SK-N-SH (cell line): ENCODE measurements around the gene GUCY1A2. TPM values are rescaled to one million over a fixed set of nuclear protein-coding genes. Genes with fewer than 3 reads are reported as not detected.

ENCODE experiments used
- CTCF ChIA-PET: fragments of 300-600, 350-600 bp; formaldehyde crosslinking; extraction: SDS; loops from one replicate; lab custom pipeline; 2021; lab: Yijun Ruan, JAX
- POLR2A ChIA-PET: fragments of 350-600 bp; sonication (Branson Sonifier 250); formaldehyde crosslinking; extraction: SDS; loops from one replicate; lab custom pipeline; 2020; ENCODE audit warnings: antibody characterized with exemption, inconsistent platforms; lab: Yijun Ruan, JAX
- DNase-seq: peaks from one replicate; pipeline ENCODE4 v3.0.0; 2012
- H2AFZ ChIP-seq: fragments of 200-600 bp; sonication (generic); 2 replicates; pipeline ENCODE4 v1.8.1; 2016; ENCODE audit warnings: antibody characterized with exemption, mild to moderate bottlenecking, low read depth
- H3F3A ChIP-seq: fragments of 200-600 bp; sonication (generic); replicated peaks from 2 replicates; pipeline ENCODE3; 2016; ENCODE audit warnings: antibody characterized with exemption, mild to moderate bottlenecking; ENCODE audit not compliant: insufficient read depth
- H3K27ac ChIP-seq, 2 experiments: fragments of 200-500 bp in 1 of 2; fragments of 200-600 bp in 1 of 2; sonication (Bioruptor generic) in 1 of 2; sonication (generic), shearing (Covaris generic) in 1 of 2; 2 replicates each; pipeline versions ENCODE4 v1.5.1 to v1.6.1; 2014 to 2016; ENCODE audit warnings: low read depth in 2 of 2, inconsistent platforms in 1 of 2, low read length in 1 of 2, mild to moderate bottlenecking in 1 of 2, mixed read lengths in 1 of 2
- H3K27me3 ChIP-seq: fragments of 200-600 bp; sonication (generic), shearing (Covaris generic); 2 replicates; pipeline ENCODE4 v1.6.1; 2016; ENCODE audit warnings: mixed run types; ENCODE audit not compliant: insufficient read depth
- H3K36me3 ChIP-seq, 2 experiments: fragments of 200-500 bp in 1 of 2; fragments of 200-600 bp in 1 of 2; sonication (Bioruptor generic) in 1 of 2; sonication (generic) in 1 of 2; replicated peaks in 1 of 2; 2 replicates each; pipeline versions ENCODE3 to v1.5.1; 2014 to 2016; ENCODE audit warnings: low read length in 1 of 2, mild to moderate bottlenecking in 1 of 2; ENCODE audit not compliant: insufficient read depth in 2 of 2, control insufficient read depth in 1 of 2
- H3K4me1 ChIP-seq, 2 experiments: fragments of 200-500 bp in 1 of 2; fragments of 200-600 bp in 1 of 2; sonication (Bioruptor generic) in 1 of 2; sonication (generic), shearing (Covaris generic) in 1 of 2; 2 replicates each; pipeline versions ENCODE4 v1.5.1 to v1.6.1; 2014 to 2016; ENCODE audit warnings: low read depth in 1 of 2, low read length in 1 of 2, mixed run types in 1 of 2; ENCODE audit not compliant: insufficient read depth in 2 of 2, control insufficient read depth in 1 of 2
- H3K4me2 ChIP-seq: fragments of 200-600 bp; sonication (generic), shearing (Covaris generic); 2 replicates; pipeline ENCODE4 v1.6.1; 2017; ENCODE audit warnings: mixed run types
- H3K4me3 ChIP-seq, 2 experiments: fragments of 200-500 bp in 1 of 2; fragments of 200-600 bp in 1 of 2; sonication (Bioruptor generic) in 1 of 2; sonication (generic), shearing (Covaris generic) in 1 of 2; 2 replicates each; pipeline versions ENCODE4 v1.5.1 to v1.8.1; 2014 to 2016; ENCODE audit warnings: low read depth in 2 of 2, inconsistent platforms in 1 of 2, low read length in 1 of 2, mild to moderate bottlenecking in 1 of 2, mixed read lengths in 1 of 2, moderate library complexity in 1 of 2
- H3K79me2 ChIP-seq: fragments of 200-600 bp; sonication (generic); 2 replicates; pipeline ENCODE4 v1.8.1; 2017; ENCODE audit warnings: mild to moderate bottlenecking; ENCODE audit not compliant: insufficient read depth
- H3K9ac ChIP-seq: fragments of 200-600 bp; sonication (generic); 2 replicates; pipeline ENCODE4 v1.6.1; 2017; ENCODE audit warnings: mixed run types
- H3K9me2 ChIP-seq: fragments of 200-600 bp; sonication (generic); 2 replicates; pipeline ENCODE4 v1.6.1; 2017; ENCODE audit warnings: mixed run types
- H3K9me3 ChIP-seq: fragments of 200-600 bp; sonication (generic); 2 replicates; pipeline ENCODE4 v1.6.1; 2017; ENCODE audit warnings: mixed run types, mild to moderate bottlenecking, moderate library complexity
- H4K20me1 ChIP-seq: fragments of 200-600 bp; sonication (generic); 2 replicates; pipeline ENCODE4 v1.6.1; 2017; ENCODE audit warnings: mild to moderate bottlenecking, mixed run types; ENCODE audit not compliant: insufficient read depth
- CTCF ChIP-seq: fragments of 200-600 bp; sonication (generic); IDR thresholded peaks from 2 replicates; pipeline ENCODE4 v1.6.1; 2017; ENCODE audit warnings: antibody characterized with exemption, mild to moderate bottlenecking, moderate library complexity
- ELF1 ChIP-seq: IDR thresholded peaks from 2 replicates; pipeline ENCODE4 v1.4.0; 2012
- EZH2phosphoT487 ChIP-seq: fragments of 200-600 bp; sonication (generic); IDR thresholded peaks from 2 replicates; pipeline ENCODE4 v1.6.1; 2017; ENCODE audit warnings: low read depth, mixed run types, mild to moderate bottlenecking, antibody characterized with exemption, moderate library complexity, borderline replicate concordance
- FOSL2 ChIP-seq: IDR thresholded peaks from 2 replicates; pipeline ENCODE4 v1.4.0; 2012; ENCODE audit warnings: low read depth, mild to moderate bottlenecking, moderate library complexity, borderline replicate concordance
- FOXJ3 ChIP-seq: sonication (generic); formaldehyde crosslinking; IDR thresholded peaks from 2 replicates; pipeline ENCODE4 v1.5.1; 2020; ENCODE audit warnings: mild to moderate bottlenecking, missing genetic modification reagents
- FOXM1 ChIP-seq: IDR thresholded peaks from 2 replicates; pipeline ENCODE4 v1.4.0; 2012; ENCODE audit warnings: low read depth, mild to moderate bottlenecking
- JUND ChIP-seq: IDR thresholded peaks from 2 replicates; pipeline ENCODE4 v1.4.0; 2012
- MEF2A ChIP-seq: IDR thresholded peaks from 2 replicates; pipeline ENCODE4 v1.4.0; 2012; ENCODE audit warnings: low read depth, borderline replicate concordance
- MXI1 ChIP-seq: IDR thresholded peaks from 2 replicates; pipeline ENCODE4 v1.6.1; 2012; ENCODE audit warnings: mild to moderate bottlenecking, low read depth, low read length, improper control_type of control experiment
- NFIC ChIP-seq: IDR thresholded peaks from 2 replicates; pipeline ENCODE4 v1.4.0; 2012; ENCODE audit warnings: borderline replicate concordance
- NRF1 ChIP-seq: IDR thresholded peaks from 2 replicates; pipeline ENCODE4 v1.6.1; 2012; ENCODE audit warnings: low read depth, mild to moderate bottlenecking, low read length
- PBX3 ChIP-seq: IDR thresholded peaks from 2 replicates; pipeline ENCODE4; 2012
- RFX5 ChIP-seq: IDR thresholded peaks from 2 replicates; pipeline ENCODE4 v1.6.1; 2012; ENCODE audit warnings: mild to moderate bottlenecking, improper control_type of control experiment, low read length
- SMC3 ChIP-seq: IDR thresholded peaks from 2 replicates; pipeline ENCODE4 v1.6.1; 2012; ENCODE audit warnings: low read depth, low read length, improper control_type of control experiment
- TCF12 ChIP-seq: IDR thresholded peaks from 2 replicates; pipeline ENCODE4 v1.4.0; 2012
- ZBTB33 ChIP-seq: IDR thresholded peaks from 2 replicates; pipeline ENCODE4 v1.4.0; 2012; ENCODE audit warnings: low read depth, borderline replicate concordance
- WGBS: methylation state at CpG from one replicate; pipeline ENCODE4 v1.1.6; 2017; ENCODE audit warnings: low lambda C conversion rate; 5-methylcytosine and 5-hydroxymethylcytosine counted together
- polyA plus RNA-seq, 3 experiments: library from polyadenylated mRNA; depleted of rRNA; stranded (reverse); fragments of >200 nt; gene quantifications; 2 replicates each; pipeline ENCODE4 v1.2.3, GENCODE V29; 2012

GUCY1A2 gene
- polyA plus RNA-seq, 1 of the 3 experiments (the other 2 are of a cell fraction): 0.26 TPM

- no peaks in the 10 kb centered on the region for H3F3A ChIP-seq
- H4K20me1 ChIP-seq: no peaks in the 10 kb centered on the region
- TF ChIP-seq RFX5: no peak
- no peak for TF ChIP-seq FOXJ3
- TF ChIP-seq MXI1: no peak
- TF ChIP-seq ZBTB33: no peak
- TF ChIP-seq NFIC: no peak
- no peak for TF ChIP-seq FOXM1
- TF ChIP-seq CTCF: no peak
- no peak for TF ChIP-seq ELF1
- TF ChIP-seq NRF1: no peak
- TF ChIP-seq FOSL2: no peak
- ChIA-PET CTCF (no interaction called here), POLR2A (no interaction called here)
- no peak overlapping the region for H3K4me3 ChIP-seq
- H3K4me2 ChIP-seq: no peak overlapping the region
- no peaks in the 10 kb centered on the region for H3K9me2 ChIP-seq
- H3K79me2 ChIP-seq: no peaks in the 10 kb centered on the region
- no peaks in the 10 kb centered on the region for H3K36me3 ChIP-seq
- H2AFZ ChIP-seq: no peak overlapping the region
- no peak for DNase-seq
- H3K9me3 ChIP-seq: no peaks in the 10 kb centered on the region
- H3K4me1 ChIP-seq: no peaks in the 10 kb centered on the region; a peak in 2 of 4 replicates
- WGBS: 49% methylated on average over 7 of the region's 7 CpGs
- H3K27ac ChIP-seq: no peak overlapping the region
- H3K27me3 ChIP-seq: no peaks in the 10 kb centered on the region
- no peak overlapping the region for H3K9ac ChIP-seq
Observed at GRCh38 chr11:106879832-106880546, 138.3 kb downstream of the GUCY1A2 start.

- Histone ChIP-seq H4K20me1 (no peaks in the 10 kb centered on the region), H2AFZ (no peak overlapping the region), H3K27me3 (no peaks in the 10 kb centered on the region), H3K27ac (no peak overlapping the region), H3K79me2 (no peaks in the 10 kb centered on the region)
- WGBS: 69% methylated on average over 3 of the region's 3 CpGs
- DNase-seq: no peak
- POLR2A ChIA-PET: no interaction called here
- TF ChIP-seq NFIC: no peak
- TF ChIP-seq ZBTB33: no peak
- no peak for TF ChIP-seq PBX3
- TF ChIP-seq TCF12: no peak
- no peak for TF ChIP-seq JUND
- no peak for TF ChIP-seq SMC3
- no peak for TF ChIP-seq FOXJ3
- no peak for TF ChIP-seq EZH2phosphoT487
- no peak for TF ChIP-seq MEF2A
- TF ChIP-seq, all 33 proteins: peak for 0
- Histone ChIP-seq H3K4me3 (no peak overlapping the region), H3K36me3 (no peaks in the 10 kb centered on the region), H3K4me2 (no peak overlapping the region), H3K9me2 (no peaks in the 10 kb centered on the region), H3F3A (no peaks in the 10 kb centered on the region), H3K4me1 (no peaks in the 10 kb centered on the region; a peak in 2 of 4 replicates), H3K9ac (no peak overlapping the region), H3K9me3 (no peaks in the 10 kb centered on the region)
- CTCF ChIA-PET: no interaction called here
Observed at GRCh38 chr11:106879029-106879428, 139.2 kb downstream of the GUCY1A2 start.
